Stimulated activated CD8-positive, alpha-beta memory T cell treated with anti-CD3 and anti-CD28 coated beads, Interleukin-2, amount 100 ng/mL, for 48 hours (primary cell): Measurements from ENCODE around the gene BTBD9.

Experiments used
- DNase-seq, 2 donors: peaks; one replicate each; pipeline ENCODE4 v3.0.0-alpha.2; 2020; ENCODE audit warnings: low read depth in 2 of 2

Gene BTBD9

GRCh38 chr6:38163186-38164130 lies 476.3 kb downstream of the BTBD9 start:
- no peak for DNase-seq

DNA sequence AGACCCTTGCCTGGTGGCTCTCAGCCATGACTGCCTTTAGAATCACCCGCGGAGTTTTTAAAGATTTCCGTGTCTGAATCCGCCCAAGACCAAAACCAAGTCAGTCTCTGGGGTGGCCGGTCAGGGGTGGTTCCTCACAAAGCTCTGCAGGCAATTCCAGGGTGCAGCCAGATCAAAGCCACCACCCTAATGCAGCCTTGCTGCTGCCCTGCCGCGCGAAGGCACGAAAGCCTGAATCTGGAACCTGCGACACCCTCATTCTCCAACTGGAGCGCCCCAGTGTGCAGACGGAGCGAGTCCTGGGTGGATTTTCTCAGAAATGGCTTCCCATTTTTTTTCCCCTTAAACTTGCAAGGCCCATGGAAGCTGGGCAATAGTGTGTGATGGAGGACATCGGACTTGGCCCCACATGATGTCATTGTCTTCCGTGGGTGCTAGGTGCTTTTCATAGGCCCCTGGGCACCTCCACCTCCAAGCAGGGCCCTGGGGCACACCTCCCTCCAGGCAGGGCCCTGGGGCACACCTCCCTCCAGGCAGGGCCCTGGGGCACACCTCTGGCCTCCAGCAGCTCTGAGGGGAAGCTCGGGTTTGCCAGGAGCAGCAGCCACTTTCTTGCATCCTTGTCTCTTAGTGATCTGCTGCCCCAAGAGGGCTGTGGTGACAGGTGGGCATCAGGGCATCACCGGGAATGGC lies 477.1 kb downstream of the BTBD9 start:
- DNase-seq = no peak

GRCh38 chr6:38161754-38162492 lies 477.8 kb downstream of the BTBD9 start:
- no peak for DNase-seq

DNA sequence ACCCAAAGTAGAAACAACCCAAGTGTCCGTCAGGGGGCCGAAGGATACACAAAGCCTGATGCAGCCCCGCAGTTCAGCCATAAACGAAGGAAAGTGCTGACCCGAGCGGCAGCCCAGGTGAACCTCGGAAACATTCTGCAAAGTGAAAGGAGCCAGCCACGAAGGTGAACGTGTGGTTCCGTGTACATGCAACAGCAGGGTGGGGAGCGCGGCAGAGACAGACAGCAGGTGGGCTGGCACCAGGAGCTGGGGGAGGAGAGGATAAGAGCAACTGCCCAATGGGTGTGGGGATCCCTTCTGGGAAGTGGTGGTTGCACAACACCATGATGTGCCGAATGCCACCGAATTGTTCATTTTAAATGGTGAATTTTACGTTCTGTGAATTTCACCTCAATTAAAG lies 478.4 kb downstream of the BTBD9 start:
- no peak for DNase-seq

DNA sequence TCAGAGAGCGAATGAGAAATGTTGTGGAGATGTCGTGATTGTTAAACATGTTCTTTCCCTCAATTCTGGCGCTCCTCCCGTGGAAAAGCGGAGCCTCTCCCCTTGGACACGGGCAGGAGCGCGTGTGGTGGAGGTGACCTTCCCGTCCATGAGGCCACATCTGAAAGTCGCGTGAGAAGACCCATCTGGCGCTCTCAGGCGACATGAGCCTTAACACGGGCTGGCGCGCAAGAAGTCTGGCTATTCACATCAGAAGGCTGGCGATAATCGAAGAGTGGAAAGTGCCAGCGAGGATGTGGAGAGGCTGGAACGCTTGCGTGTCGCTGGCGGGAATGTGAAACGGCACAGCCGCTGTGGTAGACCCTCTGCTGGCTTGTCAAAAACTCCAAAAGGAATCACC lies 478.9 kb downstream of the BTBD9 start:
- DNase-seq = no peak

DNA sequence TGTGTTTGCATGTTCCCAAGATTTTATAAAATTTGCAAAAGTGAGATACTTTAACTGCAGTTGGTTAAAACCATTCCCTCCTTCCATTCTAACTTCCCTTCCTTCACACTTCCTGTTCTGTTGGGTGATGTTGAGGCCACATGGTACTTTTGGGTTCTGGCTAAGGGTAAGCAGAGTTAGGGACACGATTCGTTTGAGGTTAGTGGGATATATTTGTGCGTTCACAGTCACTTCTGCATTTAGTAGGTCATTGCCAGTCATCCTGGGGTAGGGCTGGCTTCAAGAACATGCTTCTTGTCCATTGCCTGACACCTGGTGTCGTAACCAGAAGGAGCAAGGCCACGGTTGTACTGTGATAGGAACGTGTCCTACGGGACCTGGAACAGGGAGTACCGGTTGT lies 480.1 kb downstream of the BTBD9 start:
- no peak for DNase-seq

- no peak for DNase-seq
Measured at GRCh38 chr6:38158762-38159350, 480.9 kb downstream of the BTBD9 start.

GRCh38 chr6:38157905-38158304 lies 481.8 kb downstream of the BTBD9 start:
- DNase-seq = no peak

GRCh38 chr6:38156818-38157565 lies 482.7 kb downstream of the BTBD9 start:
- DNase-seq = no peak

DNA sequence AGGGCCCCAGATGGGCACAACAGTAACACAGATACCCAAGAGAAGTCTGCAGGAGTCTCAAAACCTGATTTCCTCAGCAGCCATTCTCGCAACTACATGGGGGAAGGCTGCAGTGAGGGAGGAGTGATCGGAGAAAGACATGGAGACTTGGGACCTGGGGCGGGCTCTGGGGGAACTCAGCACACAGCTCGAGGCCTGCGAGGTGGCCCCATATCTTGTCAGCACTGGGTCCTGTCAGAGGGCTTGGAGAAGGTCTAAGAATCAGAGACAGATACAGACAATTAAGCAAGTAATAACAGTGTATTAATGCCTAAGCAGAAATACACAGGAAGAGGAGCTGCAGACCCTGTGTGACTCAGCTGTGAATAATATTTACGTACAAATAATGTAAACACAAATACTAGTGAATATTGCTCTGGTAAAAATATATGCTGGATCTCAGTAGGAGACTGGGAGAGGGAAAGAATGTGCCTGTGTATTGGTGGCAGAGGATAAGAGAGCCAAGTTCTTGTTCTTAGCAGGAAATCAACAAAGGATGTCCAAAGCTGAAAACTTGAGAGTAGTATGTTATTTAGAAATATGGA lies 484.0 kb downstream of the BTBD9 start:
- DNase-seq = no peak

DNA sequence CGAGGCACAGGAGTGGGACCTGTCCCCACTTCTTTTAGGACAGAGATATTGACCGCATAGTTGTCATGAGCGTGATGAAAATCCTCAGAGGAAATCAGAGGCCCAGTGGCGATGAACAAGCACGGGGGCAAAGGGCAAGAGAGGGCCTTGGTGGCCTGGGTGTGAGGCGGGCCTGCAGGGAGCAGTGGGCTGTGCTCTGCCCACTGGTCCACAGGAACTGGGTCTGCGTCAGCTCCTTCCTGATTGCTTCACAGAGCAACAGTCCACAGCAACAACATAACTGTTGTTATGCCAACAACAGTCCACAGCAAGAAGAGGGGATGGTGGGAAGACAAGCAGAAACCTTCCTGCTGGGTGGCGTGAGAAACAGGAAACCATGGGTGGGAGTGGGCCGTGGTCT lies 484.6 kb downstream of the BTBD9 start:
- no peak for DNase-seq

- DNase-seq = no peak
Measured at GRCh38 chr6:38154731-38155130, 485.0 kb downstream of the BTBD9 start.

- DNase-seq = no peak
Measured at GRCh38 chr6:38153798-38154345, 485.9 kb downstream of the BTBD9 start.

DNA sequence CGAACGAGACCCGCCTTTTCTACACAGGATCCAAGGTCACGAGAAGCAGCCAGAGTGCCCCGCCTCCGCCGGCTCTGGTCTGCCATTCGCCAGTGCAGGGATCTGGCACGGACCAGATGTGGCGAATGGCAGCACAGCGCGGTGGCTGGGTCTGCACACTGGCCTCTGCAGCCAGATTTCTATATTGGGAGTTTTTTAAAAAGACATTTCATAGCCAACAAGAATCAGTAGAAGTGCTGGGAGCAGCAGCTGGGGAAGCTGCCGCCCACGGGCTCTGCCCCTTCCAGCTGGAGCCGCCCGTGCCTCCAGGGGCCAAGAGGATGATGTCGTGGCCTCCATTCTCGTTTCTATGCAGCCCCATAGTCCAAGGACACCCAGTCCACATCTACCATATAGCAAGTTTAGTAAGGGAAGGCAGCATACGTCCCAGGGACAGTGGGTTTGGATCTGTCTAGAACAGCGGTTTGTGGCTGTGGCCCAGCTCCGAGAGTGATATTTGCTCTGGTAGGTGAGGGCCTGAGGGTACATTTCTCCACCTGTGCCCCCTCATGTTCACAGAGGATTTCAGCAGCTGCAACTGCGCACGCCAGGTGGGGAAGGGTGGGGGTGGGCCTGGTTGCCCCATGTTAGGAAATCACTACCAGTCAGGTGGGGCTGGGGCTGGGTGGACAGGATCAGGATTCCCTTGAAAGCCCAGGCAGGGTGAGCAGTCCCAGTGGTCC lies 486.5 kb downstream of the BTBD9 start:
- no peak for DNase-seq

GRCh38 chr6:38152620-38153019 lies 487.1 kb downstream of the BTBD9 start:
- no peak for DNase-seq

DNA sequence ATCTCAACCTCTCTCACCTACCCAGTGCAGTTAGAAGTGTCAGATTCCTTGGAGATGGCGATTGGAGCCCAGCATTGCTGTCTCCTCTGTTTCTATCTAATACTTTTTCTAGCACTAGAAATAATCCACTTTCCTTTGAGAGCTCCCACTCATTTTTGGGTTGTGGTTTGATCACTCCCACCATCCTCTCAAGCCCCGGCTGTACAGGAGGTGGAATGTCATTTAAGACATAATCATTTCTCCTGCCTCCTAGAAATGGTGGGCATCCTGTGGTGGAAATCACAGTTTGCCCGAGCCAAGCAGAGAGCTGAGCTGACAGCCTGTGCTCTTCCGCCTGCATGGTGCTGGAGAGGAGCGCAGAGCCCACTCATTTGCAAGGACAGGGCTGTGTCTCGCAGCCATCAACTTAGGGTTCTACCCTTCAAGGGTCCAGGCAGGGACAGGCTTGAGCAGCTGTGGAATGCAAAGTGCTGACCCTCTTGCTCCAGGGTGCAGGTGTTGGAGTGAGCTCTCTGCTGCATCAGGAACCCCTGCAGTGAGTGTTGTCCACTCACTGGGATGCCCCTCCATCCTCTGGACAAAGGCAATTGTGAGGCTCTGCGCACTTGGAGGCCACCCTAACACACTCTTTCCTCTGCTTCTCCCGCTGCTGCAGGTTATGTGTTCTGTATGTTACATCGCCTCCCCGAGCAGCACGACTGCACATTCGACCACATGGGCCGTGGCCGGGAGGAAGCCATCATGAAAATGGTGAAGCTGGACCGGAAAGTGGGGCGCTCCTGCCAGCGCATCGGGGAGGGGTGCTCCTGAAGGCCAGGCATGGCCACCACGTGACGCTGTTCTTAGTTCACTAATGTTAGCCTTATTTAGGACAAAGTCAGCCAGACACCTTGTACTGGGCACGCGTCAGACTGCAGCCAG lies 487.9 kb downstream of the BTBD9 start:
- no peak for DNase-seq

GRCh38 chr6:38150681-38151296 lies 488.9 kb downstream of the BTBD9 start:
- DNase-seq = no peak

- DNase-seq = no peak
Measured at GRCh38 chr6:38150021-38150420, 489.7 kb downstream of the BTBD9 start.
